ENCODE data around the gene PRUNE2.

The PRUNE2 gene

DNA sequence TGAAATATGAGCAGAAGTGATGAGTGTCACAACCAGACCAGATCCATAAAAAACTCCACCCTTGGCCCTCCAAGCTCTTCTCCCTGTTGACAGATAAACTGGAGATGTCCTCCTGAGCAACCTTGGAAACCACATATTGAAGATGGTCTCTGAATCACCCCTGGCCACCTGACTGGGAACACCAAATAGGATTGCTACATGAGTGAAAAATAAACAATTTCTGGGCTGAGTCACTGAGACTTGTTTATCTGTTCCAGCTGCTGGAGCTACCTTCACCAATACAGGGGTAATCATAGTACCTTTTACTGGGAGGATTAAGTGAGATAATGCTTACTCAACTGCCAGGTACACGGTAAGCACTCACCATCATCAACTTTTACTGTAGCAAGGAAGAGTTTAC is 88.4 kb downstream of the PRUNE2 start:
- Histone ChIP-seq H3K79me2 (ENCODE audit: control insufficient read depth, low read length) (no peaks in the 10 kb centered on the region), H4K20me1 (ENCODE audit: control insufficient read depth, insufficient read depth, low read depth, low read length) (no peaks in the 10 kb centered on the region), H3K4me1 (ENCODE audit: control insufficient read depth, low read length) (no peaks in the 10 kb centered on the region), H3K4me3 (ENCODE audit: low read length) (no peak overlapping the region), H3K27ac (ENCODE audit: low read depth, low read length) (no peak overlapping the region), H3K9me3 (ENCODE audit: control insufficient read depth, insufficient read depth, low read length) (no peaks in the 10 kb centered on the region), H3K9me2 (replicated peaks; ENCODE audit: control insufficient read depth, low read length) (no peaks in the 10 kb centered on the region), H3K4me2 (ENCODE audit: low read length) (no peak overlapping the region), H3K36me3 (ENCODE audit: control insufficient read depth, low read length) (no peaks in the 10 kb centered on the region), H3F3A (ENCODE audit: control insufficient read depth, insufficient read depth) (no peaks in the 10 kb centered on the region), H3K27me3 (ENCODE audit: control insufficient read depth, low read length) (peaks cover 2% of the 10 kb centered on the region; the same call in 1 of the 2 replicates)
- TF ChIP-seq, protein P1, sequence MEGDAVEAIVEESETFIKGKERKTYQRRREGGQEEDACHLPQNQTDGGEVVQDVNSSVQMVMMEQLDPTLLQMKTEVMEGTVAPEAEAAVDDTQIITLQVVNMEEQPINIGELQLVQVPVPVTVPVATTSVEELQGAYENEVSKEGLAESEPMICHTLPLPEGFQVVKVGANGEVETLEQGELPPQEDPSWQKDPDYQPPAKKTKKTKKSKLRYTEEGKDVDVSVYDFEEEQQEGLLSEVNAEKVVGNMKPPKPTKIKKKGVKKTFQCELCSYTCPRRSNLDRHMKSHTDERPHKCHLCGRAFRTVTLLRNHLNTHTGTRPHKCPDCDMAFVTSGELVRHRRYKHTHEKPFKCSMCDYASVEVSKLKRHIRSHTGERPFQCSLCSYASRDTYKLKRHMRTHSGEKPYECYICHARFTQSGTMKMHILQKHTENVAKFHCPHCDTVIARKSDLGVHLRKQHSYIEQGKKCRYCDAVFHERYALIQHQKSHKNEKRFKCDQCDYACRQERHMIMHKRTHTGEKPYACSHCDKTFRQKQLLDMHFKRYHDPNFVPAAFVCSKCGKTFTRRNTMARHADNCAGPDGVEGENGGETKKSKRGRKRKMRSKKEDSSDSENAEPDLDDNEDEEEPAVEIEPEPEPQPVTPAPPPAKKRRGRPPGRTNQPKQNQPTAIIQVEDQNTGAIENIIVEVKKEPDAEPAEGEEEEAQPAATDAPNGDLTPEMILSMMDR (IDR thresholded peaks at IDR 0.05; ENCODE audit: low read depth, low read length, poor library complexity, severe bottlenecking) = no peak
- no peak for TF ChIP-seq EZH2phosphoT487 (IDR thresholded peaks at IDR 0.05; ENCODE audit: borderline replicate concordance, low read length)

DNA sequence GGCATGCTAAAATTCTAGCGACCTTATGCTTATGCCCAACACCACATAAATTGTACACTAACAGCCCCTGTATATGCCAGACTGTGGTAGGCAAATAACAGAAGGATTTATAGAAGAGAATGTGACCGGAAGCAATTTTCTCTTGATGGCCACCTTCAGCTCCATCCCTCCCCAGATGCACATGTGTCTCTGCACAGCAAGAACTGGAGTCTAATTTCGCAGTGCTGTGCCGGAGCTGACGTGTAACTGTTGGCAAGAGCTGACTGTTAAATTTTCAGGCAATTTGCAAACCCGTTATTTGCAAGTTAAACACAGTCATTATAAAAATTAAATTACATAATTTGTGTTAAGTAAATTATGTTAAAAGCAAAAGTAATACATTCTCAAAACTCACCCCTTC is 93.3 kb downstream of the PRUNE2 start:
- TF ChIP-seq, protein P1 (IDR thresholded peaks at IDR 0.05; ENCODE audit: low read depth, low read length, poor library complexity, severe bottlenecking) = no peak
- TF ChIP-seq EZH2phosphoT487 (IDR thresholded peaks at IDR 0.05; ENCODE audit: borderline replicate concordance, low read length) = no peak
- Histone ChIP-seq H3K27ac (ENCODE audit: low read depth, low read length) (no peak overlapping the region), H3K4me1 (ENCODE audit: control insufficient read depth, low read length) (no peaks in the 10 kb centered on the region), H4K20me1 (ENCODE audit: control insufficient read depth, insufficient read depth, low read depth, low read length) (no peaks in the 10 kb centered on the region), H3K79me2 (ENCODE audit: control insufficient read depth, low read length) (no peaks in the 10 kb centered on the region), H3K4me3 (ENCODE audit: low read length) (no peak overlapping the region), H3F3A (ENCODE audit: control insufficient read depth, insufficient read depth) (no peaks in the 10 kb centered on the region), H3K9me3 (ENCODE audit: control insufficient read depth, insufficient read depth, low read length) (no peaks in the 10 kb centered on the region), H3K27me3 (ENCODE audit: control insufficient read depth, low read length) (peaks cover 4% of the 10 kb centered on the region; the same call in 1 of the 2 replicates), H3K36me3 (ENCODE audit: control insufficient read depth, low read length) (no peaks in the 10 kb centered on the region), H3K4me2 (ENCODE audit: low read length) (no peak overlapping the region), H3K9me2 (replicated peaks; ENCODE audit: control insufficient read depth, low read length) (no peaks in the 10 kb centered on the region)

DNA sequence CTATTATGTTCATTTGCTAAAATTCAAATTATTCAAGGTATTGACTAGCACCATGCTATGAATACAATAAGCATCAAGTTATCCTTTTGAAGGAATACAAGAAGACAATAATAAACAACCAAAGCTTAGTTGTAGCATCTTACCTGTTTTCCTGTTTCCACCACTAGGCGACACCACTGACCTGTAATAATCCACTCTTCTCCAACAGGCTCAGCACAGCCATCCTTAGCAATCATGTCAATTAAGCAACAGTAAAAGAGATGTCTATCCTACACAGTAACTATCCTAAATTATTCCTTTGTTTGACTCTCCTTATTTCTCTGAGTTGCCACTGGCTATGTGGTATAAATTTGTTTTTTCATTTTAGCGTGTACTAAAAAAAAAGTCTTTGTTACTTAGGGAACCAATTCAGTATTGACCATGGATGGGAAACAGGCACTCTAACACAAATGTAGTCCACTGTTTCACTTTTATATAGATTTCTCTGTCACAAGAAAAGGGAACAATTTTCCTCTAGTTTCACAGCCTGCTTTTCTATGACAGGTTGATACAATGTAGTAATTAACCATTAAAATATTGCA is 95.4 kb downstream of the PRUNE2 start:
- Histone ChIP-seq H3K27ac (ENCODE audit: low read depth, low read length) (no peak overlapping the region), H3K4me3 (ENCODE audit: low read length) (no peak overlapping the region), H3K36me3 (ENCODE audit: control insufficient read depth, low read length) (no peaks in the 10 kb centered on the region), H3F3A (ENCODE audit: control insufficient read depth, insufficient read depth) (no peaks in the 10 kb centered on the region), H3K9me3 (ENCODE audit: control insufficient read depth, insufficient read depth, low read length) (no peaks in the 10 kb centered on the region), H3K4me2 (ENCODE audit: low read length) (no peak overlapping the region), H3K4me1 (ENCODE audit: control insufficient read depth, low read length) (no peaks in the 10 kb centered on the region), H3K9me2 (replicated peaks; ENCODE audit: control insufficient read depth, low read length) (no peaks in the 10 kb centered on the region), H4K20me1 (ENCODE audit: control insufficient read depth, insufficient read depth, low read depth, low read length) (no peaks in the 10 kb centered on the region), H3K79me2 (ENCODE audit: control insufficient read depth, low read length) (no peaks in the 10 kb centered on the region), H3K27me3 (ENCODE audit: control insufficient read depth, low read length) (0 out of 2 replicates have a peak, but pooled peaks cover 2% of the 10 kb centered on the region)
- TF ChIP-seq, protein P1 (IDR thresholded peaks at IDR 0.05; ENCODE audit: low read depth, low read length, poor library complexity, severe bottlenecking) = peak; percentile 78
- TF ChIP-seq EZH2phosphoT487 (IDR thresholded peaks at IDR 0.05; ENCODE audit: borderline replicate concordance, low read length) = no peak
